ENCODE results near the gene CPNE2.

The CPNE2 gene

DNA sequence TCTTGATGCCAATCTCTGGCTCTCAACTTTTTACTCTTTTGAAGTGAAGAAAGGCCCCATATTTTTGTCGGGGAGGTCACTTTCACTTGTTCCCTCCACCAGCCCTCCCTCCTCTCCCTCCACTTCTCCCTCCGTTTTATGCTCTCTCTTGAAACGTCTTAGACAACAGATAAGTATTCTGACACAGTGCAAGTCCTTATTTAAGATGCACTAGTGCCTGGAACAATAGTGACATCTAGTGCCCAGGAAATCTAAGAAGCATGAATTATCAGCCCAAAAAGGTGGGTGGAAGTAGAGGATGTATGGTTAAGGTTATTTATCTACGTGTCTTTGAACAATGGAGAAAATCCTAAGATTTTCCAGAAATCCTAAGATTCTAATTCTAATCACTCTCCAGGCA is 75.6 kb downstream of the CPNE2 start:
- no peak for TF ChIP-seq ZFX (IDR thresholded peaks at IDR 0.05)
- TF ChIP-seq, protein P1, sequence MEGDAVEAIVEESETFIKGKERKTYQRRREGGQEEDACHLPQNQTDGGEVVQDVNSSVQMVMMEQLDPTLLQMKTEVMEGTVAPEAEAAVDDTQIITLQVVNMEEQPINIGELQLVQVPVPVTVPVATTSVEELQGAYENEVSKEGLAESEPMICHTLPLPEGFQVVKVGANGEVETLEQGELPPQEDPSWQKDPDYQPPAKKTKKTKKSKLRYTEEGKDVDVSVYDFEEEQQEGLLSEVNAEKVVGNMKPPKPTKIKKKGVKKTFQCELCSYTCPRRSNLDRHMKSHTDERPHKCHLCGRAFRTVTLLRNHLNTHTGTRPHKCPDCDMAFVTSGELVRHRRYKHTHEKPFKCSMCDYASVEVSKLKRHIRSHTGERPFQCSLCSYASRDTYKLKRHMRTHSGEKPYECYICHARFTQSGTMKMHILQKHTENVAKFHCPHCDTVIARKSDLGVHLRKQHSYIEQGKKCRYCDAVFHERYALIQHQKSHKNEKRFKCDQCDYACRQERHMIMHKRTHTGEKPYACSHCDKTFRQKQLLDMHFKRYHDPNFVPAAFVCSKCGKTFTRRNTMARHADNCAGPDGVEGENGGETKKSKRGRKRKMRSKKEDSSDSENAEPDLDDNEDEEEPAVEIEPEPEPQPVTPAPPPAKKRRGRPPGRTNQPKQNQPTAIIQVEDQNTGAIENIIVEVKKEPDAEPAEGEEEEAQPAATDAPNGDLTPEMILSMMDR (conservative IDR thresholded peaks at IDR 0.05) = peak; percentile 58
- no peak overlapping the region for H3K27ac ChIP-seq

DNA sequence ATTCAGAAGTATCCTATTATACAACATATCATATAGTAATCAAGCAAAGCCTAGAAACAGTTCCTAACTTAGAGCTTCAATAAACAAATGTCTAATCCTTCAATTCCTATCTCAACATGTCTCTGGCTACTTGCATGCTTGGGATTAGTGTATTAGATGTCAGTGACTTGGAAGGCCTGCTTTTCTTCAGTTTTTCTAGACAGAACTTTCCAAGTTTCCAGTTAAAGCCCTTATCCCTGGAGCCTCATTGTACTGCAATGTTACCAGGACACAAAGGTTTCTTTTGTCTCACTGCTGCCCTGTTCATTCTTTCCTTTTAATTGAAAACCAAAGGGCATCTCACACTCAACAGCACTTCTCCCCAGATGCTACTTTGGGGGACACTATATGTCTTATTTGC is 76.9 kb downstream of the CPNE2 start:
- no peak for TF ChIP-seq ZFX (IDR thresholded peaks at IDR 0.05)
- TF ChIP-seq, protein P1 (conservative IDR thresholded peaks at IDR 0.05) = no peak
- no peak overlapping the region for H3K27ac ChIP-seq

DNA sequence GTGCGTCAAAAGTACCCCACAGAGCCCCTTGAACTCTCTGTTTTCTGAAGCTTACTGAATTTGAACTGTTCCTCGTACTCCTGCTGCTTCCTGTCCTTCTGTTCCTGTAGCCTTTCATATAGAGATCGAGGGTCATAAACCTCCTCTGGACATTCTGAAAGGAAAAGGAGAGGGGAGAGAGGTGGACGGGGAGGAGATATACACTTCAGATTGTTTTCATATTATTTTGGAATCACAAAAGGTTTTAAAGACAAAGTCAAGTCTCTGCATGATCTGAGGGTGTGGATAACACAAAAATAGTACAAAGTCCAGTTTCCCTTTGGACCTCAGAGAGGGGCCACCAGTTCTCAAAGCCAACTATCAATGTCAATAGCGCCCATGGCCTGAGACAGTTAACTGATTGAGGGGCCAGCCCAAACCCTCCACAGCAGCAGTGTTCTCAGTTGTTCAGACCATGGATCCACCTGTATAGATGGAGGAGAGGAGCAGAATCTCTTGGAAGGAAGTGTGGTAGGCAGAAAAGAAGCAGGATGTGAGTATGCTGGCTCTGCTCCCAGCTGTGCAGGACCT is 80.4 kb downstream of the CPNE2 start:
- TF ChIP-seq, protein P1 (conservative IDR thresholded peaks at IDR 0.05) = no peak
- TF ChIP-seq ZFX (IDR thresholded peaks at IDR 0.05) = no peak
- H3K27ac ChIP-seq = no peak overlapping the region

DNA sequence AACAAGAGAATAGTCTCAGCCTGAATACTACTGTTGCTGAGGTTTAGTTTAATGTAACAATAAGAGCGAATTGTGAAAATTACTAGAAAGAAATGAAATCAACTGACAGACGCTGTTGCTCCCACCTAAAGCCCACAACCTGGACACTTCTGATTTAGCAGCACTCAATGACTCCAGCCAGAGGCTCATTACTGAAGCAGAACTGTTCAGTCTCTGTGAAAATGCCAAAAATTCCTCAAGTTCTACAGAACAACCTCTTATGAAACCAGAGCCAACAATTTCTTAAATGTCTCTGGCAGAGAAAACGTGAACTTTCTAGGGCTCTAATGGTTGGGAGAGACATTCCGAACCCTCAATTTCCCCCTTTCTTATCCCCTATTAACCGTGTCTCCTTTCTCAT is 83.5 kb downstream of the CPNE2 start:
- no peak overlapping the region for H3K27ac ChIP-seq
- no peak for TF ChIP-seq ZFX (IDR thresholded peaks at IDR 0.05)
- TF ChIP-seq, protein P1 (conservative IDR thresholded peaks at IDR 0.05) = no peak

DNA sequence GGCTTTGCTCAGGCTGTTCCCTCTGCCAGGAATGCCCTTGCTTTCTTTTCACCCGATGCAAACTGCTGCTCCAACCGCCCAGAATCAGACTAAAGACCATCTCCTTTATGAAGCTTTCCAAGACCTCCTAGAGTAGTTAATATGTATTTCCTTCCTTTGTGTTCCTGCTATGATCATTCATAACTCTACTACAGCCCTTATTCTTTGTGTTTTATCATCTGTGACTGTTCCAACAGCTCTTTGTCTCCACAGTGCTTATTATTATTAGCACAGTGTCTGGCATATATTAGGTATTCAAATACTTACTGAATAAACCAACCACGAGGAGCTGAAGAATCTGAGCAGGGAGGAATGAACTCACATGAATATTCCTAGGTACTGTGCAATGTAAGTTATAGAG is 85.8 kb downstream of the CPNE2 start:
- TF ChIP-seq ZFX (IDR thresholded peaks at IDR 0.05) = no peak
- TF ChIP-seq, protein P1 (conservative IDR thresholded peaks at IDR 0.05) = no peak
- H3K27ac ChIP-seq = no peak overlapping the region

DNA sequence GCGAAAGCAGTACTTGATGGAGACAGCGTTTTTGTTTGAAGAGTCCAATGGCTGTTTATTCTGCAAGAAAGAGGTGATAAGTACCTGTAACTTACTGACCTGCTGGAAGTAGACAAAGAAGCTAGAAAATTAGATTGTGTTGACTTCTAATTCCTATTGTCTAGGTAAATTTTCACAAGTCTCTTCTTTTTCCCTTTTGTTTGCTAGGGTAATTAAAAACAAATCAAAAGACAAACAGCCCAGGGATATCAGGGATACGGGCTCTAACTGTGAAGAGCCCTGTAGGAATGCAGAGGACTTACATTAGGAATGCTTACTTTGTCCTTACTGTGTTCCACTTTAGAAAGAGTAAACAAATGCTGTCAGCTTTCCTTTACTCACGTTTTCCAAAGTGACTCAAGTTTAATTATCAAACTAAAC is 86.4 kb downstream of the CPNE2 start:
- H3K27ac ChIP-seq = no peak overlapping the region
- TF ChIP-seq, protein P1 (conservative IDR thresholded peaks at IDR 0.05) = no peak
- TF ChIP-seq ZFX (IDR thresholded peaks at IDR 0.05) = no peak

DNA sequence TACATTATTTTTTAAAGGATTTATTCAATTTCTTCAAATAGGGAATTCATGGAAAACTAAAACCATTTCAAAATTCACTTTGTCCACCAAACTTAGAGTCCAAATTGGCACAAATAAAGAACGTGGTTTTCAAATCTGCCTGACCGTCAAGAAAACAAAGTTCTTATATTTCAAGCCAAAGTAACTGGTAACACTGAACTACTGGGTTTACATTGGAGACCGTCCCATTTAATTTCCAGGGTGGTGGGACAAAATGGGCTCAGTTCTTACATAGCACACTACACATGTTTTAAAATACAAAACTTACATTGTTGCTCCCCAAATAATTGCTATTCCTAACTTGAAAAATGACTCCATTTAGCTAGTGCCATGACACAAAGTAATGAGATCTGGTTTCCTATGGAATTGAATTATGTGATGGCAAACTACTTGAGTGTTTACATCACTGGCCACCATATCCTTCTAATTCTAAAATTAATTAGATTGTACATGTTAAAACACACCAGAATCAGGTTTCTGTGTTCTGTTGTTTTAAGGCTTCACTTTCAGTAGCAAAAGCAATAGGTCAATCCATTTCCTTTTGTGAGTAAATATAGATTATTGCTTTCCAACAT is 86.9 kb downstream of the CPNE2 start:
- H3K27ac ChIP-seq = no peak overlapping the region

More for the DNA sequence above, 86.9 kb downstream of the CPNE2 start:
- TF ChIP-seq ZFX (IDR thresholded peaks at IDR 0.05) = no peak
- TF ChIP-seq, protein P1 (conservative IDR thresholded peaks at IDR 0.05) = no peak
